ENCODE measurements around the gene PKLR.

The PKLR gene

DNA sequence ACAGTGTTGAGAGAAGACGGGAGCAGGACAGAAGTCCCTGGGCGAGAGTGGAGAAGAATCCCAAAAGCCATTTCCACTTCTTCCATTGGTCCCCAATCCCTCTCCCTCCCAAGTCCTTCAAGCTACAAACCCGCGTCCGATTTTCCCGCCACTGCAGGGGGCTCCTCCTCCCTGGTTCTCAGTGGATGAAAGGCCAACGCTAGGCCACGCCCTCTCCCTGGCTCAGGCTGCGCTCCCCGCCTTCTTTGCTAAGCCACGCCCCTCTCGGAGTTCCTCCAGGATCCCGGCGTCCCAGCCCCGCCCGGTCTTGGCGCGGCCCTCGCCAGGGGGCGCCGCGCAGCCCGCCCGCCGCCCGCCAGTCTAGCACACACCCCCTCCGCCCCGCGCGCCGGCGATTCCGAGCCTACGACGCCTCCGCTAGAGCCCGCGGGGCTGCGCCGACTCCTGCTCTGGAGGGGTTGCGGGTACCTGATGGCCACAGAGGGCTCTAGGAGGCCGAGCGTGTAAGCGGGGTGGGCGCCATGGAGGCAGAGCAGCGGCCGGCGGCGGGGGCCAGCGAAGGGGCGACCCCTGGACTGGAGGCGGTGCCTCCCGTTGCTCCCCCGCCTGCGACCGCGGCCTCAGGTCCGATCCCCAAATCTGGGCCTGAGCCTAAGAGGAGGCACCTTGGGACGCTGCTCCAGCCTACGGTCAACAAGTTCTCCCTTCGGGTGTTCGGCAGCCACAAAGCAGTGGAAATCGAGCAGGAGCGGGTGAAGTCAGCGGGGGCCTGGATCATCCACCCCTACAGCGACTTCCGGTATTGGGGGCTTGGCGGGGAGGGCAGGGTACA is 24.0 kb downstream of the PKLR start, which contains the start of gene HCN3:
HCN3 (plus strand) TSS at position 394 of the 832 bp plus-strand sequence; CDS start at position 522, 128 bp downstream.
- Histone ChIP-seq H3K27me3 (ENCODE audit: control insufficient read depth, low read length) (no peaks in the 10 kb centered on the region), H3K9me2 (replicated peaks; ENCODE audit: control insufficient read depth, low read length) (no peaks in the 10 kb centered on the region), H3F3A (ENCODE audit: control insufficient read depth, insufficient read depth) (peaks cover 15% of the 10 kb centered on the region), H3K4me1 (ENCODE audit: control insufficient read depth, low read length) (peaks cover 40% of the 10 kb centered on the region), H3K4me2 (ENCODE audit: low read length) (peak within 1 kb of the TSS; percentile 97), H3K36me3 (ENCODE audit: control insufficient read depth, low read length) (peaks cover 21% of the 10 kb centered on the region), H4K20me1 (ENCODE audit: control insufficient read depth, insufficient read depth, low read depth, low read length) (peaks cover 4% of the 10 kb centered on the region; the same call in 1 of the 2 replicates), H3K9me3 (ENCODE audit: control insufficient read depth, insufficient read depth, low read length) (no peaks in the 10 kb centered on the region), H3K4me3 (ENCODE audit: low read length) (peak within 1 kb of the TSS; percentile 96), H3K79me2 (ENCODE audit: control insufficient read depth, low read length) (peaks cover 32% of the 10 kb centered on the region), H3K27ac (ENCODE audit: low read depth, low read length) (peak within 1 kb of the TSS; percentile 47)
- TF ChIP-seq, protein P1, sequence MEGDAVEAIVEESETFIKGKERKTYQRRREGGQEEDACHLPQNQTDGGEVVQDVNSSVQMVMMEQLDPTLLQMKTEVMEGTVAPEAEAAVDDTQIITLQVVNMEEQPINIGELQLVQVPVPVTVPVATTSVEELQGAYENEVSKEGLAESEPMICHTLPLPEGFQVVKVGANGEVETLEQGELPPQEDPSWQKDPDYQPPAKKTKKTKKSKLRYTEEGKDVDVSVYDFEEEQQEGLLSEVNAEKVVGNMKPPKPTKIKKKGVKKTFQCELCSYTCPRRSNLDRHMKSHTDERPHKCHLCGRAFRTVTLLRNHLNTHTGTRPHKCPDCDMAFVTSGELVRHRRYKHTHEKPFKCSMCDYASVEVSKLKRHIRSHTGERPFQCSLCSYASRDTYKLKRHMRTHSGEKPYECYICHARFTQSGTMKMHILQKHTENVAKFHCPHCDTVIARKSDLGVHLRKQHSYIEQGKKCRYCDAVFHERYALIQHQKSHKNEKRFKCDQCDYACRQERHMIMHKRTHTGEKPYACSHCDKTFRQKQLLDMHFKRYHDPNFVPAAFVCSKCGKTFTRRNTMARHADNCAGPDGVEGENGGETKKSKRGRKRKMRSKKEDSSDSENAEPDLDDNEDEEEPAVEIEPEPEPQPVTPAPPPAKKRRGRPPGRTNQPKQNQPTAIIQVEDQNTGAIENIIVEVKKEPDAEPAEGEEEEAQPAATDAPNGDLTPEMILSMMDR (IDR thresholded peaks at IDR 0.05; ENCODE audit: low read depth, low read length, poor library complexity, severe bottlenecking) = peak; percentile 72
- no peak for TF ChIP-seq EZH2phosphoT487 (IDR thresholded peaks at IDR 0.05; ENCODE audit: borderline replicate concordance, low read length)

DNA sequence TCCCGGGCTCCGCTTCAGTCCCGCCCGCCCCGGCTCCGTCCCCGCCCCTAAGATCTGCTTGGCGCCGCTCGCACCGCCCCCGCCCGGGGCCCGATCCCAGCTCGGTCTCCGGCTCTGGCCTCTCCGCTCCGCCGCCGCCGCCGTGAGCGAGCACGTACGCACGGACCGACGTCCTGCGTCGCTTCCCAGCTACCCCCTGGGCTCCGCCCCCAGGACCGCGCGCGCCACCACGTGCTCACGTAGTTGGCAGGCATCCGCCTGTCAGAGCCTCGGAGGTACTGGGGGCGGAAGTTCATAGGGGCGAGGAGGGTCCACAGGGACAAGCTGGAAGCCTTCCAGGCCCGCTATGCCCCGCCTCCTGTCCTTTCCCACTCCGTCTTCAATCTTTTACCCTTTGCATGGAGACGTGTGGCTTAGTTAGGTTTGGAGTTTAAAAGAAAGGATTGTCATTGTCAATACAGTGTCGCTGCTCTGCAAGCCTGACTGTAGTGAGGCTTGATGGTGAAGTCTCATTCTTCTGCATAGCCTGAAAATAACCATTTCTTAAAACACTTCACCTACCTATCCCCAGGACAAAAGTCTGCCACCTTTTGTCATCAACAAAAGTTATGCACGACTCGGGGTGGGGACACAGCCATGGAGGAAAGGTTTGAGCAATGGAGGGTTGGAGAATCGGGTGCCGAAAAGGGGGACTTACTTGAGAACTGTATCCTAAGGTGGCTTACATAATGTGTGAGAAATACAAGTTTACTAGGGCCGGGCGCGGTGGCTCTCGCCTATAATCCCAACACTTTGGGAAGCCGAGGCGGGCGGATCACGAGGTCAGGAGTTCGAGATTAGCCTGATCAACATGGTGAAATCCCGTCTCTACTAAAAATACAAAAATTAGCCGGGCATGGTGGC is 27.6 kb downstream of the PKLR start, which contains the start of gene CLK2:
CLK2 (minus strand) TSS at position 162 of the 903 bp plus-strand sequence. CDS start 2,527 bp downstream, outside the sequence.
- H3K4me2 ChIP-seq (ENCODE audit: low read length) = peak within 1 kb of the TSS; percentile 93
- peaks cover 5% of the 10 kb centered on the region; the same call in 1 of the 2 replicates for H4K20me1 ChIP-seq (ENCODE audit: control insufficient read depth, insufficient read depth, low read depth, low read length)
- no peaks in the 10 kb centered on the region for H3K27me3 ChIP-seq (ENCODE audit: control insufficient read depth, low read length)
- no peaks in the 10 kb centered on the region for H3K9me2 ChIP-seq (replicated peaks; ENCODE audit: control insufficient read depth, low read length)
- H3K9me3 ChIP-seq (ENCODE audit: control insufficient read depth, insufficient read depth, low read length) = no peaks in the 10 kb centered on the region
- H3F3A ChIP-seq (ENCODE audit: control insufficient read depth, insufficient read depth) = peaks cover 16% of the 10 kb centered on the region
- TF ChIP-seq EZH2phosphoT487 (IDR thresholded peaks at IDR 0.05; ENCODE audit: borderline replicate concordance, low read length) = no peak
- TF ChIP-seq, protein P1 (IDR thresholded peaks at IDR 0.05; ENCODE audit: low read depth, low read length, poor library complexity, severe bottlenecking) = no peak
- peaks cover 52% of the 10 kb centered on the region for H3K79me2 ChIP-seq (ENCODE audit: control insufficient read depth, low read length)
- peak within 1 kb of the TSS; percentile 80 for H3K4me3 ChIP-seq (ENCODE audit: low read length)
- peaks cover 38% of the 10 kb centered on the region for H3K4me1 ChIP-seq (ENCODE audit: control insufficient read depth, low read length)
- peaks cover 45% of the 10 kb centered on the region for H3K36me3 ChIP-seq (ENCODE audit: control insufficient read depth, low read length)
- peak within 1 kb of the TSS; percentile 59 for H3K27ac ChIP-seq (ENCODE audit: low read depth, low read length)

- Histone ChIP-seq H3K36me3 (ENCODE audit: control insufficient read depth, low read length) (peaks cover 51% of the 10 kb centered on the region), H3K4me3 (ENCODE audit: low read length) (peak overlapping the region; percentile 80), H3F3A (ENCODE audit: control insufficient read depth, insufficient read depth) (peaks cover 10% of the 10 kb centered on the region), H3K9me3 (ENCODE audit: control insufficient read depth, insufficient read depth, low read length) (no peaks in the 10 kb centered on the region), H3K79me2 (ENCODE audit: control insufficient read depth, low read length) (peaks cover 46% of the 10 kb centered on the region), H3K4me1 (ENCODE audit: control insufficient read depth, low read length) (peaks cover 31% of the 10 kb centered on the region), H4K20me1 (ENCODE audit: control insufficient read depth, insufficient read depth, low read depth, low read length) (peaks cover 5% of the 10 kb centered on the region; the same call in 1 of the 2 replicates), H3K9me2 (replicated peaks; ENCODE audit: control insufficient read depth, low read length) (no peaks in the 10 kb centered on the region), H3K27me3 (ENCODE audit: control insufficient read depth, low read length) (no peaks in the 10 kb centered on the region), H3K27ac (ENCODE audit: low read depth, low read length) (peak overlapping the region; percentile 59), H3K4me2 (ENCODE audit: low read length) (peak overlapping the region; percentile 93)
- TF ChIP-seq, protein P1 (IDR thresholded peaks at IDR 0.05; ENCODE audit: low read depth, low read length, poor library complexity, severe bottlenecking) = no peak
- TF ChIP-seq EZH2phosphoT487 (IDR thresholded peaks at IDR 0.05; ENCODE audit: borderline replicate concordance, low read length) = no peak
These were observed 28.5 kb downstream of the PKLR start for GRCh38 chr1:155272466-155273342.

Data from DOHH2 (cell line).